GM12878 (cell line): ENCODE data around the gene VPS29. TPM values are rescaled to one million over a fixed set of nuclear protein-coding genes. Genes with fewer than 3 reads are reported as not detected.
A peak's percentile ranks its signal among the peaks of the same experiment; 100 is the strongest.
"Not testable (repeated sequence)": the region's sequence is repeated elsewhere in the genome, so short reads cannot be mapped to it uniquely, and the experiment has no call there.

Source experiments
- ATAC-seq: fragments of 200-7000 bp; cut with Tn5 transposase; 3 replicates; pipeline ENCODE4 v1.9.1; 2020; ENCODE audit warnings: mild to moderate bottlenecking, moderate library complexity
- BruUV-seq: library from RNA; stranded (reverse); fragments of 400-500 nt; replicated peaks from 2 replicates; lab custom pipeline; 2021; lab: Mats Ljungman, UMichigan
- CTCF ChIA-PET: fragments of 300-600 bp; sonication (Branson Sonifier 250); formaldehyde crosslinking; extraction: SDS; loops from one replicate; lab custom pipeline; 2021; ENCODE audit warnings: inconsistent platforms; lab: Yijun Ruan, JAX
- POLR2A ChIA-PET: fragments of 350-600 bp; formaldehyde crosslinking; extraction: SDS; loops from one replicate; lab custom pipeline; 2021; ENCODE audit warnings: inconsistent platforms; lab: Charles Lee
- RAD21 ChIA-PET: fragments of 300-600 bp; sonication (Branson Sonifier 250); formaldehyde crosslinking; loops from one replicate; lab custom pipeline; 2023; ENCODE audit warnings: antibody characterized with exemption; ENCODE audit not compliant: unreplicated experiment; lab: Charles Lee
- SMC1A ChIA-PET: fragments of 300-600 bp; sonication (Branson Sonifier 250); formaldehyde crosslinking; loops from one replicate; lab custom pipeline; 2023; ENCODE audit not compliant: unreplicated experiment, uncharacterized antibody; lab: Charles Lee
- DNase-seq: peaks from one replicate; pipeline ENCODE4 v3.0.0-alpha.2; 2011; ENCODE audit warnings: low read depth, low spot score
- FAIRE-seq: peaks from 3 replicates; lab custom pipeline; 2011; peaks lifted over from hg19 to GRCh38; lab: Jason Lieb, UNC
- H2AFZ ChIP-seq: 2 replicates; pipeline ENCODE4 v1.6.0; 2011; ENCODE audit warnings: low read depth, low read length, control low read depth; ENCODE audit not compliant: control insufficient read depth
- H3K27ac ChIP-seq: 2 replicates; pipeline ENCODE4 v1.5.1; 2011; ENCODE audit warnings: control low read depth; ENCODE audit not compliant: control insufficient read depth, insufficient read depth
- H3K27me3 ChIP-seq, 2 experiments: replicated peaks in 1 of 2; 2 replicates each; pipeline versions ENCODE4 v1.6.0 to v1.6.1; 2011; ENCODE audit warnings: low read length in 1 of 2; ENCODE audit not compliant: control insufficient read depth in 2 of 2, insufficient read depth in 2 of 2
- H3K36me3 ChIP-seq, 2 experiments: 2 replicates each; pipeline ENCODE4 v1.5.1; 2011; ENCODE audit warnings: low read length in 1 of 2; ENCODE audit not compliant: control insufficient read depth in 2 of 2, insufficient read depth in 2 of 2
- H3K4me1 ChIP-seq: 2 replicates; pipeline ENCODE4 v1.6.1; 2011; ENCODE audit warnings: mild to moderate bottlenecking, low read length, moderate library complexity, mixed read lengths; ENCODE audit not compliant: control insufficient read depth, insufficient read depth
- H3K4me2 ChIP-seq: 2 replicates; pipeline ENCODE4 v1.6.0; 2011; ENCODE audit warnings: control low read depth; ENCODE audit not compliant: control insufficient read depth, insufficient read depth
- H3K4me3 ChIP-seq: fragments of 200-600 bp; sonication (generic); 2 replicates; pipeline ENCODE4 v1.5.1; 2016
- H3K79me2 ChIP-seq: 2 replicates; pipeline ENCODE4 v1.6.0; 2011; ENCODE audit warnings: low read length; ENCODE audit not compliant: control insufficient read depth, insufficient read depth
- H3K9ac ChIP-seq: 2 replicates; pipeline ENCODE4 v1.8.0; 2011; ENCODE audit warnings: low read length, control low read depth, mixed read lengths; ENCODE audit not compliant: control insufficient read depth, insufficient read depth
- H3K9me3 ChIP-seq: replicated peaks from 3 replicates; pipeline ENCODE4 v1.5.1; 2011; ENCODE audit warnings: mild to moderate bottlenecking, low read length; ENCODE audit not compliant: control insufficient read depth, insufficient read depth
- H4K20me1 ChIP-seq: 2 replicates; pipeline ENCODE4 v1.6.0; 2011; ENCODE audit not compliant: control insufficient read depth, insufficient read depth
- WGBS: methylation state at CpG from one replicate; pipeline ENCODE4 v1.1.6; 2016; ENCODE audit warnings: low lambda C conversion rate; ENCODE audit not compliant: insufficient replicate concordance, insufficient coverage; ENCODE audit errors: missing lambda C conversion rate; 5-methylcytosine and 5-hydroxymethylcytosine counted together
- in situ Hi-C: fragments of 300-500 bp; cut with MboI; formaldehyde crosslinking; loops from 9 replicates; pipeline ENCODE4 v1.14.3; 2018; ENCODE audit warnings: mixed read lengths
- intact Hi-C: fragments of 100-400 bp; cut with micrococcal nuclease; formaldehyde crosslinking; loops from one replicate; pipeline ENCODE4 v1.14.2; 2022; ENCODE audit not compliant: unreplicated experiment
- polyA plus RNA-seq, 11 experiments: library from polyadenylated mRNA; depleted of rRNA in 4 of 11; unstranded in 6 of 11; stranded (reverse) in 5 of 11; fragments of >200 nt; fragmentation: Nextera tagmentation in 4 of 11; fragmentation: Illumina TruSeq in 1 of 11; extraction: Ambion mirVana in 4 of 11; extraction: Trizol in 1 of 11; gene quantifications; 1 replicate in 1 of 11; 2 replicates in 10 of 11; pipeline versions ENCODE4 v1.2.1 to v1.2.3, GENCODE V29; 2011 to 2016; ENCODE audit warnings: inconsistent platforms in 2 of 11, missing spikeins in 2 of 11, low read depth in 1 of 11
- total RNA-seq, 4 experiments: library from RNA; depleted of rRNA in 3 of 4; stranded (reverse); fragments of >200 nt in 3 of 4; fragmentation: Illumina TruSeq in 1 of 4; extraction: Trizol in 1 of 4; gene quantifications; 2 replicates each; pipeline versions ENCODE4 v1.2.1 to v1.2.3, GENCODE V29; 2013 to 2021
- TF ChIP-seq, protein P1 (sequence below): fragments of 450-650 bp; IDR thresholded peaks from 2 replicates; pipeline ENCODE4 v1.6.1; 2016; ENCODE audit warnings: mild to moderate bottlenecking, moderate library complexity, borderline replicate concordance

Gene VPS29
- total and polyA plus RNA-seq, 10 of the 15 experiments (the other 5 are each of a cell fraction or from before 2014, with no cell fraction given), result 65.3 to 405 (median 206) TPM

DNA sequence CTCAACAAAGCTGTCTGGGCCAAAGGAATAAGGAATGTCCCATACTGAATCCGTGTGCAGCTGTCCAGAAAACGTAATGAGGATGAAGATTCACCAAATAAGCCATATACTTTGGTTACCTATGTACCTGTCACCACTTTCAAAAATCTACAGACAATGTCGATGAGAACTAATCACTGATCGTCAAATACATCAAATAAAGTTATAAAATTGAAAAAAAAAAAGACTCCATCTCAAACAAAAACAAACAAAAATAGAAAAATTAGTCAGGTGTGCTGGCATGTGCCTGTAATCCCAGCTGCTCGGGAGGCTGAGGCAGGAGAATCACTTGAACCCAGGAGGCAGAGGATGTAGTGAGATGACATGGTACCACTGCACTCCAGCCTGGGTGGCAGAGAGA, 40.7 kb downstream of the VPS29 start:
- intact Hi-C loops, FAIRE-seq, H3K9ac ChIP-seq, H3K36me3 ChIP-seq, H3K4me3 ChIP-seq, H3K4me2 ChIP-seq, H3K9me3 ChIP-seq, H4K20me1 ChIP-seq, H2AFZ ChIP-seq, POLR2A ChIA-PET, DNase-seq, ATAC-seq, H3K79me2 ChIP-seq, BruUV-seq, H3K27ac ChIP-seq, in situ Hi-C loops, H3K27me3 ChIP-seq, RAD21 ChIA-PET: not testable (repeated sequence)
- H3K4me1 ChIP-seq, result peaks cover 11% of the 10 kb centered on the region
- ChIA-PET SMC1A (interaction anchor here (1.4 kb wide), 1 partner anchor 139 kb away, joined by 3 read pairs; no protein-coding TSS in a partner anchor), CTCF (interaction anchor here (1.0 kb wide), 1 partner anchor 139 kb away, joined by 3 read pairs; no protein-coding TSS in a partner anchor)
- 80% methylated on average over 5 of the region's 5 CpGs for WGBS
- TF ChIP-seq, protein P1, sequence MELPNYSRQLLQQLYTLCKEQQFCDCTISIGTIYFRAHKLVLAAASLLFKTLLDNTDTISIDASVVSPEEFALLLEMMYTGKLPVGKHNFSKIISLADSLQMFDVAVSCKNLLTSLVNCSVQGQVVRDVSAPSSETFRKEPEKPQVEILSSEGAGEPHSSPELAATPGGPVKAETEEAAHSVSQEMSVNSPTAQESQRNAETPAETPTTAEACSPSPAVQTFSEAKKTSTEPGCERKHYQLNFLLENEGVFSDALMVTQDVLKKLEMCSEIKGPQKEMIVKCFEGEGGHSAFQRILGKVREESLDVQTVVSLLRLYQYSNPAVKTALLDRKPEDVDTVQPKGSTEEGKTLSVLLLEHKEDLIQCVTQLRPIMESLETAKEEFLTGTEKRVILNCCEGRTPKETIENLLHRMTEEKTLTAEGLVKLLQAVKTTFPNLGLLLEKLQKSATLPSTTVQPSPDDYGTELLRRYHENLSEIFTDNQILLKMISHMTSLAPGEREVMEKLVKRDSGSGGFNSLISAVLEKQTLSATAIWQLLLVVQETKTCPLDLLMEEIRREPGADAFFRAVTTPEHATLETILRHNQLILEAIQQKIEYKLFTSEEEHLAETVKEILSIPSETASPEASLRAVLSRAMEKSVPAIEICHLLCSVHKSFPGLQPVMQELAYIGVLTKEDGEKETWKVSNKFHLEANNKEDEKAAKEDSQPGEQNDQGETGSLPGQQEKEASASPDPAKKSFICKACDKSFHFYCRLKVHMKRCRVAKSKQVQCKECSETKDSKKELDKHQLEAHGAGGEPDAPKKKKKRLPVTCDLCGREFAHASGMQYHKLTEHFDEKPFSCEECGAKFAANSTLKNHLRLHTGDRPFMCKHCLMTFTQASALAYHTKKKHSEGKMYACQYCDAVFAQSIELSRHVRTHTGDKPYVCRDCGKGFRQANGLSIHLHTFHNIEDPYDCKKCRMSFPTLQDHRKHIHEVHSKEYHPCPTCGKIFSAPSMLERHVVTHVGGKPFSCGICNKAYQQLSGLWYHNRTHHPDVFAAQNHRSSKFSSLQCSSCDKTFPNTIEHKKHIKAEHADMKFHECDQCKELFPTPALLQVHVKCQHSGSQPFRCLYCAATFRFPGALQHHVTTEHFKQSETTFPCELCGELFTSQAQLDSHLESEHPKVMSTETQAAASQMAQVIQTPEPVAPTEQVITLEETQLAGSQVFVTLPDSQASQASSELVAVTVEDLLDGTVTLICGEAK, result peak; percentile 70; the same call in 1 of the 2 replicates
